Measurements from ENCODE around the gene OR51B4. TPM values are rescaled to one million over a fixed set of nuclear protein-coding genes. Genes with fewer than 3 reads are reported as not detected.
"Not testable (repeated sequence)": the region's sequence is repeated elsewhere in the genome, so short reads cannot be mapped to it uniquely, and the experiment has no call there.

Gene OR51B4
- total RNA-seq, 2 donors from 2014 or later = not detected

DNA sequence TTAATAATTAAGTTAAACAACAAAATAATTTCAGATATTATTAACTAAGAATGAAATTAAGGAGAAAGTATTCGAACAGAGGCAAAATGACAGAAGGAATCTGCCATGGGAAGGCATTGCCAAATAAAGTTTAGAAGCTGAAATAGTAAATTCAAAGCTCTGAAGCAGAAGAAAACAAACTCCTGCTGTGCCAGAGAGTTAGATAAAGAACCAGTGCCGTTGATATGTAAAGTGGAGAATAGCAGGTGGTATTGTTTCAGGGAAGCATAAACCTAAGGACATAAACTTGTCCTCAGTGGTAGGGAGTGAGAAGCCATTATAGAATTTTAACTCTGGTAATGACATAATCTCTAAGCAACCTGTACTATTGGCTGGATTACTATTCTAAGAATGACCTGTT lies 44.5 kb downstream of the OR51B4 start:
- peaks cover 0 to 7% of the 10 kb centered on the region in 2 donors for H3K36me3 Mint-ChIP-seq
- ATAC-seq (no peak), DNase-seq (ENCODE audit: low spot score in 2 of 2) (no peak)
- H3K9me3 Mint-ChIP-seq = no peaks in the 10 kb centered on the region
- no peak overlapping the region for H3K27ac Mint-ChIP-seq

DNA sequence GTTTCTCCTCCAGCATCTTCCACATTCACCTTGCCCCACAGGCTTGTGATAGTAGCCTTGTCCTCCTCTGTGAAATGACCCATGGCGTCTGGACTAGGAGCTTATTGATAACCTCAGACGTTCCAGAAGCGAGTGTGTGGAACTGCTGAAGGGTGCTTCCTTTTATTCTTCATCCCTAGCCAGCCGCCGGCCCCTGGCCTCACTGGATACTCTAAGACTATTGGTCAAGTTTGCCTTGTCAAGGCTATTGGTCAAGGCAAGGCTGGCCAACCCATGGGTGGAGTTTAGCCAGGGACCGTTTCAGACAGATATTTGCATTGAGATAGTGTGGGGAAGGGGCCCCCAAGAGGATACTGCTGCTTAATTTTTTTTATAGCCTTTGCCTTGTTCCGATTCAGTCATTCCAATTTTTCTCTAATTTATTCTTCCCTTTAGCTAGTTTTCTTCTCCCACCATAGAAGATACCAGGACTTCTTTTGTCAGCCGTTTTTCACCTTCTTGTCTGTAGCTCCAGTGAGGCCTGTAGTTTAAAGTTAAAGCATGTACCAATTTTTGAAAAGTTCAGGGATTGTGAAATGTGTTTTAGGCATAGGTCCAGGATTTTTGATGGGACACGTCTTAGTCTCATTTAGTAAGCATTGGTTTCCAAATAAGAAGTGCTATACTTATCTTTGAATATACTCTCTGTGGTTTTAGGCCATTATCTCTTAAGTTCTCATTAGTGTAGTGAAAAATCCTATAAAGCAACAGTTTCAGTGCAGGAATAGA lies 46.9 kb downstream of the OR51B4 start, which contains the start of gene HBG2:
HBG2 (minus strand) TSS at position 136 of the 768 bp plus-strand sequence; CDS start at position 83, 53 bp downstream.
- H3K27ac Mint-ChIP-seq = peak within 1 kb of the TSS in 1 of 2 donors; percentile 25
- H3K36me3 Mint-ChIP-seq; DNase-seq (ENCODE audit: low spot score in 2 of 2); H3K9me3 Mint-ChIP-seq; ATAC-seq: not testable (repeated sequence)

DNA sequence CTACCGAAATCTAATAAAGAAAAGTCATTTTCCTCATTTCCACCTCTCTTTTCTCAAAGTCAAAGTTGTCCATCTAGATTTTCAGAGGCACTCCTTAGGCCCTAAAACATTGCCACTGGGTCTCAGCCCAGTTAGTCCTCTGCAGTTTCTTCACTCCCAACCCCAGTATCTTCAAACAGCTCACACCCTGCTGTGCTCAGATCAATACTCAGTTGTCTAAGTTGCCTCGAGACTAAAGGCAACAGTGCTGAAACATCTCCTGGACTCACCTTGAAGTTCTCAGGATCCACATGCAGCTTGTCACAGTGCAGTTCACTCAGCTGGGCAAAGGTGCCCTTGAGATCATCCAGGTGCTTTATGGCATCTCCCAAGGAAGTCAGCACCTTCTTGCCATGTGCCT lies 47.7 kb downstream of the OR51B4 start:
- not testable (repeated sequence) for ATAC-seq; H3K9me3 Mint-ChIP-seq; DNase-seq (ENCODE audit: low spot score in 2 of 2); H3K27ac Mint-ChIP-seq; H3K36me3 Mint-ChIP-seq

DNA sequence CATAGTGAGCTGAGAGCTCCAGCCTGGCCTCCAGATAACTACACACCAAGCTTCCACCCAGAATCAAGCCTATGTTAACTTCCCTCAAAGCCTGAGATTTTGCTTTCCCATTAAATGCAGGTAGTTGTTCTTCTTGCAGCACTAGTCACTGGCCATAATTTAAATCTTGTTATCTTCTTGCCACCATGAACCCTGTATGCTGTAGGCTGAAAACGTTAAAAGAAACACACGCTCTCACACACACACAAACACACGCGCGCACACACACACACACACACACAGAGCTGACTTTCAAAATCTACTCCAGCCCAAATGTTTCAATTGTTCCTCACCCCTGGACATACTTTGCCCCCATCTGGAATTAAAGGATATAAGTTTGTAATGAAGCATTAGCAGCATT lies 48.3 kb downstream of the OR51B4 start:
- not testable (repeated sequence) for H3K36me3 Mint-ChIP-seq; H3K9me3 Mint-ChIP-seq; H3K27ac Mint-ChIP-seq; ATAC-seq; DNase-seq (ENCODE audit: low spot score in 2 of 2)

DNA sequence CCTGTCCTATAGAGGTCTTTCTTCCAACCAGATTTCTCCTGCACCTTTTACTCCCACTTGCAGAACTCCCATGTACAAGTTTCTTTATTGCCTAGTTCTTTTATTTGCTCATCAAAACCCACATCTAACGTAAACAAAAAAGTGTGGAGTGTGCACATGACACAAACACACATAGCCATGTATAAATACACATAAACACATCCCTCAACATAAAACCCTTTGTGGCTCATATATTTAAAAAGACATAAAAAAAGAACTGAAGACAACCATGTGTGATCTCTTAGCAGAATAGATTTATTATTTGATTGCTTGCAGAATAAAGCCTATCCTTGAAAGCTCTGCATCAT lies 48.9 kb downstream of the OR51B4 start:
- DNase-seq (ENCODE audit: low spot score in 2 of 2) = no peak
- H3K9me3 Mint-ChIP-seq = no peaks in the 10 kb centered on the region
- no peak overlapping the region for H3K27ac Mint-ChIP-seq
- ATAC-seq = no peak
- peaks cover 0 to 5% of the 10 kb centered on the region in 2 donors for H3K36me3 Mint-ChIP-seq

DNA sequence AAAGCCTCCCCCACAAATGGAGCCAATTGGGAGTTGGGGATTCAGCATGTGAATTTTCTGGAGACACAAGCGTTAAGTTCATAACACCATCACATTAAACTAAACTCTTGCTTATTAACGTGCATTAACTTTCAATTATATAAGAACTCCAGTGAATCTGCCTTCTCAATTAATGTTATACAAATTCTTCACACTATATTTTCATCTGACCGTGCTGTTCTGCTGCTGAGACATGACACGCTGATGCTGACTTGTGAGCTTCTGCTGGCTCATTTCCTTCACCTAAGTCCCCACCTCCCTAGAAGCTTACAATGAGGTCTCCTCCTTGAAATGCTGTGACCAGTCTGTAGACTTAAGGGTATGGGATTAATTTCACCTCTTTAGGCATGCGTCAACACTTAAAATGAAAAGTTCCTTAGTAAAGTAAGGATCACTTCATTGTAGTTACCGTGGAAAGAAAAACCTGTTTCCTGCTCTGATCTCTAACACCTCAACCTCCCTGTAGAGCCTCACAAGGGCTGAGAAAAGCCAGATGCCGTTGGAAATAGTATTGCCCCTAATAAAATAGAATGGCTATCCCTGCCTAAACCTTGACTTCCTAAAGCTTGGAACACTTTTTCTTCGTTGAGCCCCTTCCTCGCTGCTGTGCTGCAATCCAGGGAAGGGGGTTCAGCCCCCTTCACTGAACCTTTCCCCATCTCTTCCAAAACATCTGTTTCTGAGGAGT lies 49.4 kb downstream of the OR51B4 start:
- no peak for ATAC-seq
- DNase-seq (ENCODE audit: low spot score in 2 of 2) = no peak
- no peak overlapping the region for H3K27ac Mint-ChIP-seq
- H3K36me3 Mint-ChIP-seq = no peaks in the 10 kb centered on the region
- H3K9me3 Mint-ChIP-seq = no peaks in the 10 kb centered on the region

DNA sequence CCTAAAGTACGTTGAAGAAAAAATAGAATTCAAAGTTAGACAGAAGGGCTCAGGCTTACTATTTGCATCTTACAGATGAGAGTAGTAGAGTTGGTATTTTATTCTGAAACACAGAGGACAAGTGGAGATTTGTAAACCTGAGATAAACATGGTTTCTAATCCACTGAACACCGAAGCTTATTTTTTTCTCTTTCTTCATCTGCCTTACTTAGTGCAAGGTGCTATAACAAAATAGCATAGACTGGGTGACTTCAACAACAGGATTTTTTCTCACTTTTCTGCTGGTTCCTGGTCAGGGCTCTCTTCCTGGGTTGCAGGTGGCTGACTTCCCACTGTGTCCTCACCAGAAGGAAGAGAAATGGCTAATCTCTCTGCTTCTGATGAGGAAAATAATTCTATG lies 50.0 kb downstream of the OR51B4 start:
- H3K36me3 Mint-ChIP-seq = no peaks in the 10 kb centered on the region
- H3K9me3 Mint-ChIP-seq = no peaks in the 10 kb centered on the region
- ATAC-seq = no peak
- DNase-seq (ENCODE audit: low spot score in 2 of 2) = no peak
- H3K27ac Mint-ChIP-seq = no peak overlapping the region

Other genes with a start within 250 kb of the OR51B4 start
- not detected for gene OR52E2, start 242.3 kb downstream of the OR51B4 start, total RNA-seq
- gene OR52E1, start 232.4 kb downstream of the OR51B4 start, total RNA-seq = not detected
- gene OR52A5, start 163.6 kb downstream of the OR51B4 start, total RNA-seq = not detected
- not detected for gene OR52A1, start 147.2 kb downstream of the OR51B4 start, total RNA-seq
- gene OR51V1, start 101.3 kb downstream of the OR51B4 start, total RNA-seq = not detected
- gene HBB, start 74.9 kb downstream of the OR51B4 start, total RNA-seq = not detected
- gene HBD, start 67.5 kb downstream of the OR51B4 start, total RNA-seq = 1 to 10 TPM in 1 of 2 donors, not detected in 1; 1.6 TPM
- gene HBG1, start 52.1 kb downstream of the OR51B4 start, total RNA-seq = not detected
- under 1 TPM in 1 of 2 donors, not detected in 1; 0.41 TPM for gene HBG2, start 47.2 kb downstream of the OR51B4 start, total RNA-seq
- gene HBE1, start 32.0 kb downstream of the OR51B4 start, total RNA-seq = not detected
- gene OR51B2, start 22.4 kb upstream of the OR51B4 start, total RNA-seq = not detected
- under 1 TPM in 1 of 2 donors, not detected in 1; 0.34 TPM for gene OR51B5, start 41.6 kb upstream of the OR51B4 start, total RNA-seq
- gene OR51B6, start 49.6 kb upstream of the OR51B4 start, total RNA-seq = not detected
- not detected for gene OR51M1, start 81.9 kb upstream of the OR51B4 start, total RNA-seq
- not detected for gene OR51Q1, start 120.2 kb upstream of the OR51B4 start, total RNA-seq
- not detected for gene OR51I1, start 139.6 kb upstream of the OR51B4 start, total RNA-seq
- gene OR51I2, start 147.4 kb upstream of the OR51B4 start, total RNA-seq = not detected
- not detected for gene OR52D1, start 186.7 kb upstream of the OR51B4 start, total RNA-seq
- gene UBQLN3, start 208.0 kb upstream of the OR51B4 start, total RNA-seq = under 1 TPM; 0.10 to 0.25 TPM
- gene UBQLNL, start 214.8 kb upstream of the OR51B4 start, total RNA-seq = under 1 TPM; 0.21 to 0.32 TPM
- under 1 TPM in 1 of 2 donors, not detected in 1; 0.23 TPM for gene OR52H1, start 246.6 kb upstream of the OR51B4 start, total RNA-seq